CD14-positive monocyte (primary cell): ENCODE data around the gene SLIT1. TPM values are rescaled to one million over a fixed set of nuclear protein-coding genes. Genes with fewer than 3 reads are reported as not detected.

Experiments
- DNase-seq, 3 donors: peaks; one replicate each; pipeline ENCODE4 v3.0.0-alpha.2; 2011 to 2022
- H2AFZ ChIP-seq: 2 replicates; pipeline ENCODE4 v1.6.0; 2012; ENCODE audit warnings: mild to moderate bottlenecking, low read depth, low read length, inconsistent platforms; ENCODE audit not compliant: insufficient read depth, poor library complexity, severe bottlenecking
- H3K27ac ChIP-seq, 2 donors: 1 replicate in 1 of 2; 2 replicates in 1 of 2; pipeline ENCODE4 v1.5.1; 2012 to 2013; ENCODE audit warnings: low read length in 2 of 2, control low read depth in 1 of 2, inconsistent platforms in 1 of 2, low read depth in 1 of 2, mild to moderate bottlenecking in 1 of 2
- H3K27me3 ChIP-seq, 2 donors: one replicate each; pipeline versions ENCODE4 v1.6.0 to v1.6.1; 2011 to 2013; ENCODE audit warnings: low read length in 2 of 2; ENCODE audit not compliant: control insufficient read depth in 2 of 2, insufficient read depth in 2 of 2
- H3K36me3 ChIP-seq, 2 donors: replicated peaks in 1 of 2; 1 replicate in 1 of 2; 2 replicates in 1 of 2; pipeline versions ENCODE4 v1.5.1 to v1.6.1; 2012 to 2013; ENCODE audit warnings: low read length in 2 of 2, control low read depth in 1 of 2, inconsistent platforms in 1 of 2, mild to moderate bottlenecking in 1 of 2; ENCODE audit not compliant: insufficient read depth in 2 of 2, control insufficient read depth in 1 of 2
- H3K4me1 ChIP-seq, 2 donors: 1 replicate in 1 of 2; 2 replicates in 1 of 2; pipeline versions ENCODE4 v1.5.1 to v1.6.1; 2012 to 2013; ENCODE audit warnings: low read length in 2 of 2, control low read depth in 1 of 2, inconsistent platforms in 1 of 2, mild to moderate bottlenecking in 1 of 2, moderate library complexity in 1 of 2; ENCODE audit not compliant: insufficient read depth in 2 of 2, control insufficient read depth in 1 of 2
- H3K4me2 ChIP-seq: replicated peaks from 2 replicates; pipeline ENCODE3; 2012; ENCODE audit warnings: low read length, moderate library complexity, mild to moderate bottlenecking; ENCODE audit not compliant: poor library complexity, severe bottlenecking; ENCODE audit errors: extremely low read depth
- H3K4me3 ChIP-seq, 3 experiments: fragments of 200-600 bp in 1 of 3; sonication (generic) in 1 of 3; replicated peaks in 1 of 3; 1 replicate in 2 of 3; 2 replicates in 1 of 3; pipeline ENCODE4 v1.5.1; 2011 to 2013; ENCODE audit warnings: low read length in 3 of 3, mild to moderate bottlenecking in 3 of 3, control low read depth in 2 of 3, low read depth in 2 of 3, inconsistent platforms in 1 of 3, moderate library complexity in 1 of 3
- H3K79me2 ChIP-seq: 2 replicates; pipeline ENCODE4 v1.6.0; 2012; ENCODE audit warnings: mild to moderate bottlenecking, control low read depth, inconsistent platforms, low read length, moderate library complexity; ENCODE audit not compliant: insufficient read depth
- H3K9ac ChIP-seq: 2 replicates; pipeline ENCODE4 v1.6.0; 2017; ENCODE audit warnings: low read length, mild to moderate bottlenecking; ENCODE audit not compliant: insufficient read depth, poor library complexity, severe bottlenecking
- H3K9me3 ChIP-seq, 2 donors: replicated peaks in 1 of 2; 1 replicate in 1 of 2; 2 replicates in 1 of 2; pipeline versions ENCODE4 v1.5.1 to v1.6.1; 2012 to 2013; ENCODE audit warnings: low read length in 2 of 2, control low read depth in 1 of 2; ENCODE audit not compliant: control insufficient read depth in 1 of 2, insufficient read depth in 1 of 2
- H4K20me1 ChIP-seq: 2 replicates; pipeline ENCODE4 v1.6.0; 2012; ENCODE audit warnings: mild to moderate bottlenecking, low read length, control low read depth, moderate library complexity; ENCODE audit not compliant: insufficient read depth
- H3K27ac Mint-ChIP-seq, 7 donors: one replicate each; pipeline ENCODE4 v1.8.0; 2020; ENCODE audit warnings: mild to moderate bottlenecking in 7 of 7, mixed read lengths in 7 of 7, moderate library complexity in 6 of 7, inconsistent platforms in 2 of 7
- H3K27me3 Mint-ChIP-seq, 3 donors: one replicate each; pipeline ENCODE4 v1.8.0; 2021 to 2022; ENCODE audit warnings: low read depth in 3 of 3, mild to moderate bottlenecking in 3 of 3, mixed read lengths in 3 of 3, moderate library complexity in 3 of 3, inconsistent platforms in 1 of 3
- H3K36me3 Mint-ChIP-seq, 2 donors: one replicate each; pipeline ENCODE4 v1.8.0; 2020; ENCODE audit warnings: mixed read lengths in 2 of 2, inconsistent platforms in 1 of 2, mild to moderate bottlenecking in 1 of 2
- H3K4me1 Mint-ChIP-seq: one replicate; pipeline ENCODE4 v1.8.0; 2020; ENCODE audit warnings: mild to moderate bottlenecking, mixed read lengths
- H3K4me3 Mint-ChIP-seq, 2 donors: one replicate each; pipeline ENCODE4 v1.8.0; 2020; ENCODE audit warnings: mild to moderate bottlenecking in 2 of 2, mixed read lengths in 2 of 2, moderate library complexity in 1 of 2
- H3K9me3 Mint-ChIP-seq, 7 donors: one replicate each; pipeline ENCODE4 v1.8.0; 2020 to 2022; ENCODE audit warnings: mixed read lengths in 7 of 7, mild to moderate bottlenecking in 6 of 7, moderate library complexity in 6 of 7, inconsistent platforms in 2 of 7
- CTCF ChIP-seq: fragments of 200-600 bp; IDR thresholded peaks from one replicate; pipeline ENCODE4 v1.8.0; 2022; ENCODE audit warnings: antibody characterized with exemption, mild to moderate bottlenecking
- WGBS: methylation state at CpG from one replicate; pipeline ENCODE4 v1.1.5; 2013; ENCODE audit warnings: missing lambda C conversion rate; ENCODE audit not compliant: insufficient coverage; 5-methylcytosine and 5-hydroxymethylcytosine counted together
- intact Hi-C, 2 donors: fragments of 100-400 bp; cut with micrococcal nuclease; formaldehyde crosslinking; loops; one replicate each; pipeline versions ENCODE4 v1.15.0 to v1.15.1; 2023
- polyA plus RNA-seq, 3 donors: library from polyadenylated mRNA; depleted of rRNA in 1 of 3; unstranded in 2 of 3; stranded (reverse) in 1 of 3; fragments of 300-500 nt in 2 of 3; fragments of >200 nt in 1 of 3; fragmentation: Illumina TruSeq in 2 of 3; gene quantifications; 1 replicate in 2 of 3; 2 replicates in 1 of 3; pipeline ENCODE4 v1.2.3, GENCODE V29; 2012 to 2021

Gene SLIT1
- polyA plus RNA-seq, 3 donors, result 0.05 to 0.81 (median 0.16) TPM

- no peak for TF ChIP-seq CTCF
- Histone ChIP-seq H3K9me3 (no peaks in the 10 kb centered on the region), H3K4me3 (no peak overlapping the region), H3K36me3 (no peaks in the 10 kb centered on the region), H2AFZ (no peak overlapping the region), H3K9ac (no peak overlapping the region), H3K4me2 (no peak overlapping the region), H3K27me3 (no peaks in the 10 kb centered on the region), H4K20me1 (no peaks in the 10 kb centered on the region), H3K27ac (no peak overlapping the region), H3K79me2 (no peaks in the 10 kb centered on the region), H3K4me1 (no peaks in the 10 kb centered on the region)
- H3K4me3 Mint-ChIP-seq, result no peak overlapping the region
- H3K4me1 Mint-ChIP-seq, result peaks cover 3% of the 10 kb centered on the region
- peaks cover 0 to 2% (median 0%) of the 10 kb centered on the region in 7 donors for H3K9me3 Mint-ChIP-seq
- WGBS, result 100% methylated on average over 2 of the region's 6 CpGs
- no peak overlapping the region for H3K27ac Mint-ChIP-seq
- no peaks in the 10 kb centered on the region for H3K36me3 Mint-ChIP-seq
- intact Hi-C loops, result no loop called here
- H3K27me3 Mint-ChIP-seq, result peaks cover 0 to 6% (median 2%) of the 10 kb centered on the region in 3 donors
- DNase-seq, result peak in 1 of 3 donors; percentile 31
These were observed 28.1 kb downstream of the SLIT1 start for GRCh38 chr10:97157578-97158095.

DNA sequence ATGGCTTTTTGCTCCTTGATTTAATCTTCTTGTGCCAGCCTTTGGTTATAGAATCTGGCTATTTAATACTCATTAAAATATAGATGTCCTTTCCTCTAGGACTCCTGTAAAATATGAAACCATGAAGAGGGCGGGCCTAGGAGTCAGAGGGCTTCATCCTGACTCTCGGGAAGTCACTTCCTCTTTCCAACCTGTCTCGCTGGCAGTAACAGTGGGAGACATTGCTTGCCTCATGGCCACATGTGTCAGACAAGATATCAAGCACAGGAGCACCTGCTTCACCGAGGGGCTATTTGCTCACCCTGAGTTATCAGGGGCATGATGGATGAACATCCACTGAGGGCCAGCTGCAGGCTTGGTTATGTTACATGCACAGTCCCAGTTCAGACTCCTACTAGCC lies 31.0 kb downstream of the SLIT1 start:
- peak in 2 of 3 donors; percentile 10 to 15 for DNase-seq
- no peak overlapping the region for H3K27ac ChIP-seq
- H3K4me3 ChIP-seq, result no peak overlapping the region
- no peak overlapping the region for H3K9ac ChIP-seq
- H3K27ac Mint-ChIP-seq, result peak overlapping the region in 1 of 7 donors; percentile 44
- no peaks in the 10 kb centered on the region for H3K27me3 ChIP-seq
- H3K4me3 Mint-ChIP-seq, result no peak overlapping the region
- peaks cover 0 to 6% (median 2%) of the 10 kb centered on the region in 3 donors for H3K27me3 Mint-ChIP-seq
- H3K36me3 Mint-ChIP-seq, result no peaks in the 10 kb centered on the region
- peaks cover 0 to 2% (median 0%) of the 10 kb centered on the region in 7 donors for H3K9me3 Mint-ChIP-seq
- peaks cover 3% of the 10 kb centered on the region for H3K4me1 Mint-ChIP-seq
- intact Hi-C loops, result no loop called here
- H4K20me1 ChIP-seq, result no peaks in the 10 kb centered on the region
- no peaks in the 10 kb centered on the region for H3K4me1 ChIP-seq
- TF ChIP-seq CTCF, result no peak
- no peaks in the 10 kb centered on the region for H3K36me3 ChIP-seq
- 0% methylated on average over 2 of the region's 4 CpGs for WGBS
- no peak overlapping the region for H2AFZ ChIP-seq
- no peaks in the 10 kb centered on the region for H3K79me2 ChIP-seq
- H3K9me3 ChIP-seq, result no peaks in the 10 kb centered on the region
- H3K4me2 ChIP-seq, result no peak overlapping the region
